Brain microvascular endothelial cell (primary cell): ENCODE data around the gene MXRA7.
"Not testable (repeated sequence)": the region's sequence is repeated elsewhere in the genome, so short reads cannot be mapped to it uniquely, and the experiment has no call there.

Experiments used
- DNase-seq: peaks from one replicate; pipeline ENCODE4 v3.0.0-alpha.2; 2020
- H3K27ac ChIP-seq: fragments of 250-450 bp; sonication (Bioruptor Pico); 2 replicates; pipeline ENCODE4 v1.5.1; 2020; ENCODE audit warnings: mild to moderate bottlenecking, moderate library complexity
- H3K27me3 ChIP-seq: fragments of 250-450 bp; sonication (Bioruptor Pico); replicated peaks from 2 replicates; pipeline ENCODE4 v1.5.1; 2020; ENCODE audit warnings: mild to moderate bottlenecking
- H3K36me3 ChIP-seq: fragments of 250-450 bp; sonication (Bioruptor Pico); replicated peaks from 2 replicates; pipeline ENCODE4 v1.5.1; 2020; ENCODE audit warnings: mild to moderate bottlenecking
- H3K4me3 ChIP-seq: 2 replicates; pipeline ENCODE4 v1.5.1; 2011; ENCODE audit warnings: low read depth, mild to moderate bottlenecking, control low read depth, low read length, moderate library complexity
- CTCF ChIP-seq: IDR thresholded peaks from 2 replicates; pipeline ENCODE4 v1.5.1; 2011; ENCODE audit warnings: low read depth, mild to moderate bottlenecking, moderate library complexity, low read length, control low read depth, inconsistent platforms; ENCODE audit errors: missing control alignments
- in situ Hi-C: cut with HindIII; loops from 2 replicates; pipeline ENCODE4 v1.10.0; 2017; ENCODE audit warnings: low sequenced_read_pairs, low pct_ligation_motif_present

MXRA7 gene

GRCh38 chr17:76742958-76743357, 32.2 kb upstream of the MXRA7 start:
- peaks cover 13% of the 10 kb centered on the region for H3K36me3 ChIP-seq
- no peak overlapping the region for H3K4me3 ChIP-seq
- H3K27me3 ChIP-seq = no peaks in the 10 kb centered on the region
- DNase-seq = no peak
- in situ Hi-C loops = no loop called here
- no peak for TF ChIP-seq CTCF
- H3K27ac ChIP-seq = no peak overlapping the region

GRCh38 chr17:76740329-76741118, 29.8 kb upstream of the MXRA7 start:
- Histone ChIP-seq H3K36me3 (peaks cover 15% of the 10 kb centered on the region), H3K4me3 (no peak overlapping the region), H3K27ac (no peak overlapping the region), H3K27me3 (no peaks in the 10 kb centered on the region)
- no peak for DNase-seq
- TF ChIP-seq CTCF = no peak
- in situ Hi-C loops = no loop called here

- H3K36me3 ChIP-seq = peaks cover 18% of the 10 kb centered on the region
- DNase-seq, H3K4me3 ChIP-seq, H3K27me3 ChIP-seq, H3K27ac ChIP-seq, in situ Hi-C loops: not testable (repeated sequence)
Measured at GRCh38 chr17:76739568-76740115, 28.9 kb upstream of the MXRA7 start.

GRCh38 chr17:76738468-76738850, 27.7 kb upstream of the MXRA7 start:
- peaks cover 27% of the 10 kb centered on the region for H3K36me3 ChIP-seq
- H3K27me3 ChIP-seq = no peaks in the 10 kb centered on the region
- H3K27ac ChIP-seq = peak overlapping the region; percentile 92
- DNase-seq = no peak
- in situ Hi-C loops = no loop called here
- TF ChIP-seq CTCF = no peak
- peak overlapping the region; percentile 84 for H3K4me3 ChIP-seq

- no peak for TF ChIP-seq CTCF
- H3K4me3 ChIP-seq = peak within 1 kb of the TSS; percentile 84
- H3K27me3 ChIP-seq = no peaks in the 10 kb centered on the region
- peaks cover 32% of the 10 kb centered on the region for H3K36me3 ChIP-seq
- peak; percentile 85 for DNase-seq
- H3K27ac ChIP-seq = peak within 1 kb of the TSS; percentile 92
- in situ Hi-C loops = no loop called here
Measured at GRCh38 chr17:76737676-76738467, 27.1 kb upstream of the MXRA7 start, which contains the start of gene MFSD11. Gene MFSD11, plus strand, starts transcription at chr17:76738119. Its CDS starts 234 bp downstream, at chr17:76738353.

- Histone ChIP-seq H3K36me3 (peaks cover 39% of the 10 kb centered on the region), H3K27me3 (no peaks in the 10 kb centered on the region), H3K4me3 (peak within 1 kb of the TSS; percentile 84), H3K27ac (peak within 1 kb of the TSS; percentile 92)
- in situ Hi-C loops = no loop called here
- TF ChIP-seq CTCF = no peak
- peak; percentile 95 for DNase-seq
Measured at GRCh38 chr17:76737082-76737675, 26.4 kb upstream of the MXRA7 start, which contains the start of gene SRSF2. Gene SRSF2, minus strand, starts transcription at chr17:76737331. Its CDS starts 171 bp downstream, at chr17:76737160.
